ENCODE data around the gene PLB1.

The PLB1 gene

GRCh38 chr2:28530782-28531181, 34.9 kb downstream of the PLB1 start:
- H3K4me2 ChIP-seq (ENCODE audit: insufficient read depth, low read length) = no peak overlapping the region

GRCh38 chr2:28532399-28532798, 36.5 kb downstream of the PLB1 start:
- Histone ChIP-seq H3K4me2 (ENCODE audit: insufficient read depth, low read length) (no peak overlapping the region), H3K27me3 (ENCODE audit: insufficient read depth, low read length, poor library complexity) (peaks cover 24% of the 10 kb centered on the region), H3K79me2 (ENCODE audit: insufficient read depth, low read length) (no peaks in the 10 kb centered on the region), H3K36me3 (ENCODE audit: insufficient read depth, low read length) (no peaks in the 10 kb centered on the region), H3K27ac (ENCODE audit: low read length) (no peak overlapping the region), H3K4me3 (ENCODE audit: low read depth in 1 of 2, low read length in 2 of 2) (no peak overlapping the region), H4K20me1 (ENCODE audit: insufficient read depth, low read length) (no peaks in the 10 kb centered on the region; the same call in 1 of the 2 replicates), H3K9me3 (ENCODE audit: insufficient read depth, low read length, severe bottlenecking) (no peaks in the 10 kb centered on the region), H2AFZ (ENCODE audit: low read depth, low read length) (no peak overlapping the region), H3K9ac (ENCODE audit: low read depth, low read length) (no peak overlapping the region), H3K4me1 (ENCODE audit: insufficient read depth, low read length) (no peaks in the 10 kb centered on the region)
- TF ChIP-seq EZH2 (IDR thresholded peaks at IDR 0.05; ENCODE audit: borderline replicate concordance, low read depth, low read length, severe bottlenecking) (no peak), CTCF (IDR thresholded peaks at IDR 0.05; ENCODE audit: borderline replicate concordance, extremely low read depth, low read length, poor library complexity, severe bottlenecking) (no peak)
- no peak for DNase-seq
- ATAC-seq (ENCODE audit: insufficient read depth, low read depth) = no peak

More at GRCh38 chr2:28530782-28531181, 34.9 kb downstream of the PLB1 start:
- H3K9ac ChIP-seq (ENCODE audit: low read depth, low read length) = no peak overlapping the region
- no peak overlapping the region for H2AFZ ChIP-seq (ENCODE audit: low read depth, low read length)
- H4K20me1 ChIP-seq (ENCODE audit: insufficient read depth, low read length) = no peaks in the 10 kb centered on the region
- DNase-seq = no peak
- H3K4me3 ChIP-seq (ENCODE audit: low read depth in 1 of 2, low read length in 2 of 2) = no peak overlapping the region
- ATAC-seq (ENCODE audit: insufficient read depth, low read depth) = no peak
- TF ChIP-seq CTCF (IDR thresholded peaks at IDR 0.05; ENCODE audit: borderline replicate concordance, extremely low read depth, low read length, poor library complexity, severe bottlenecking) = no peak
- no peak for TF ChIP-seq EZH2 (IDR thresholded peaks at IDR 0.05; ENCODE audit: borderline replicate concordance, low read depth, low read length, severe bottlenecking)
- peaks cover 23% of the 10 kb centered on the region for H3K27me3 ChIP-seq (ENCODE audit: insufficient read depth, low read length, poor library complexity)
- no peaks in the 10 kb centered on the region for H3K79me2 ChIP-seq (ENCODE audit: insufficient read depth, low read length)
- H3K27ac ChIP-seq (ENCODE audit: low read length) = no peak overlapping the region
- H3K9me3 ChIP-seq (ENCODE audit: insufficient read depth, low read length, severe bottlenecking) = no peaks in the 10 kb centered on the region
- no peaks in the 10 kb centered on the region for H3K36me3 ChIP-seq (ENCODE audit: insufficient read depth, low read length)
- no peaks in the 10 kb centered on the region for H3K4me1 ChIP-seq (ENCODE audit: insufficient read depth, low read length)

- no peak for DNase-seq
- no peak overlapping the region for H3K9ac ChIP-seq (ENCODE audit: low read depth, low read length)
- no peaks in the 10 kb centered on the region for H3K9me3 ChIP-seq (ENCODE audit: insufficient read depth, low read length, severe bottlenecking)
- no peaks in the 10 kb centered on the region for H3K79me2 ChIP-seq (ENCODE audit: insufficient read depth, low read length)
- no peak overlapping the region for H3K27ac ChIP-seq (ENCODE audit: low read length)
- TF ChIP-seq CTCF (IDR thresholded peaks at IDR 0.05; ENCODE audit: borderline replicate concordance, extremely low read depth, low read length, poor library complexity, severe bottlenecking) (no peak), EZH2 (IDR thresholded peaks at IDR 0.05; ENCODE audit: borderline replicate concordance, low read depth, low read length, severe bottlenecking) (no peak)
- H3K4me2 ChIP-seq (ENCODE audit: insufficient read depth, low read length) = no peak overlapping the region
- H4K20me1 ChIP-seq (ENCODE audit: insufficient read depth, low read length) = no peaks in the 10 kb centered on the region; the same call in 1 of the 2 replicates
- H3K4me1 ChIP-seq (ENCODE audit: insufficient read depth, low read length) = no peaks in the 10 kb centered on the region
- H3K36me3 ChIP-seq (ENCODE audit: insufficient read depth, low read length) = no peaks in the 10 kb centered on the region
- no peak overlapping the region for H3K4me3 ChIP-seq (ENCODE audit: low read depth in 1 of 2, low read length in 2 of 2)
- H3K27me3 ChIP-seq (ENCODE audit: insufficient read depth, low read length, poor library complexity) = peaks cover 22% of the 10 kb centered on the region
- no peak for ATAC-seq (ENCODE audit: insufficient read depth, low read depth)
- H2AFZ ChIP-seq (ENCODE audit: low read depth, low read length) = no peak overlapping the region
Measured at GRCh38 chr2:28533044-28533680, 37.3 kb downstream of the PLB1 start.

Measured in DND-41 (cell line).